H1 (cell line): ENCODE results near the gene BORA.

Experiments
- CBX8 ChIP-seq: fragments of 300-800, 300-1000 bp; sonication (generic); IDR thresholded peaks from 2 replicates; pipeline ENCODE4 v1.7.1; 2016; ENCODE audit warnings: low read depth, low read length, borderline replicate concordance
- CTCF ChIP-seq, 3 experiments: IDR thresholded peaks; 1 replicate in 2 of 3; 2 replicates in 1 of 3; pipeline versions ENCODE4 v1.5.1 to v1.6.1; 2011; ENCODE audit warnings: low read length in 3 of 3, mild to moderate bottlenecking in 3 of 3, inconsistent platforms in 2 of 3, low read depth in 1 of 3, moderate library complexity in 1 of 3; ENCODE audit not compliant: insufficient read depth in 1 of 3; ENCODE audit errors: control extremely low read depth in 1 of 3
- EP300 ChIP-seq, 2 experiments: IDR thresholded peaks; 1 replicate in 1 of 2; 2 replicates in 1 of 2; pipeline ENCODE4 v1.6.1; 2011 to 2012; ENCODE audit warnings: low read depth in 2 of 2, low read length in 2 of 2, mild to moderate bottlenecking in 2 of 2, borderline replicate concordance in 1 of 2, inconsistent platforms in 1 of 2, moderate library complexity in 1 of 2
- EZH2 ChIP-seq: fragments of 200-600 bp; sonication (generic); IDR thresholded peaks from 2 replicates; pipeline ENCODE4 v1.7.1; 2012; ENCODE audit warnings: low read depth, mild to moderate bottlenecking, moderate library complexity, low read length, inconsistent platforms; ENCODE audit not compliant: severe bottlenecking
- NRF1 ChIP-seq: IDR thresholded peaks from 2 replicates; pipeline ENCODE4 v1.6.1; 2011; ENCODE audit warnings: mild to moderate bottlenecking, low read depth, low read length, improper control_type of control experiment
- POLR2A ChIP-seq, 2 experiments: IDR thresholded peaks; 1 replicate in 1 of 2; 2 replicates in 1 of 2; pipeline ENCODE4 v1.6.1; 2011; ENCODE audit warnings: low read depth in 2 of 2, low read length in 2 of 2, mild to moderate bottlenecking in 2 of 2; ENCODE audit errors: control extremely low read depth in 1 of 2
- SAP30 ChIP-seq: fragments of 300-600 bp; sonication (generic); IDR thresholded peaks from 2 replicates; pipeline ENCODE4 v1.7.1; 2012; ENCODE audit warnings: low read length, moderate library complexity, mild to moderate bottlenecking, inconsistent platforms; ENCODE audit not compliant: insufficient read depth, insufficient replicate concordance
- SP2 ChIP-seq: IDR thresholded peaks from 2 replicates; pipeline ENCODE4 v1.6.1; 2012; ENCODE audit warnings: mild to moderate bottlenecking, low read length, inconsistent platforms
- SRF ChIP-seq: IDR thresholded peaks from 2 replicates; pipeline ENCODE4 v1.6.1; 2011; ENCODE audit warnings: mild to moderate bottlenecking, low read depth, low read length, moderate library complexity
- USF2 ChIP-seq: IDR thresholded peaks from 2 replicates; pipeline ENCODE4 v1.6.1; 2011; ENCODE audit warnings: low read length, improper control_type of control experiment
- ZNF274 ChIP-seq: IDR thresholded peaks from 2 replicates; pipeline ENCODE4 v1.7.0; 2012; ENCODE audit warnings: low read length, borderline replicate concordance; ENCODE audit errors: extremely low read depth

DNA sequence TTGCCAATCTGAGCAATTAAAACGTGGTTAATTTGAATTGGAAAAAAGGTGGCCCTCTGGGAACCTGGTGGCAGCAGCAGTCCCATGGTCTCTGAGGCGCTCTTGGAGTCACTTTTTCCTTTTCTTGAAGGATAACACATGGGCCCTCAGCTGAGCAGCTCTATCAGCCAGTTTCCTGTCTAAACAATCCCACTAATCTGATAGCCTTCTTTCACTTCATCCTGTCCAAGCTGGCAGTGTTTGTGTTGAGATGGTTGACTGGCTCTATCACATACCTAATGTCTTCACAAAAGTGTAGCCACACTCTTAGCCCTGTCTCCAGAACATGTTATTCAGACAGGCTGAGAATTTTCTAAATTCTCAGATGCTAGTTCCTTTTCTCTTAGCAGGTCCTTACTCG, 10.9 kb upstream of the BORA start:
- TF ChIP-seq EP300 (IDR thresholded peaks at IDR 0.05; ENCODE audit: borderline replicate concordance in 1 of 2, low read depth in 2 of 2, low read length in 2 of 2) (no peak), POLR2A (IDR thresholded peaks at IDR 0.05; ENCODE audit: control extremely low read depth in 1 of 2, low read depth in 2 of 2, low read length in 2 of 2) (no peak), EZH2 (no peak), SP2 (no peak), ZNF274 (no peak), CTCF (IDR thresholded peaks at IDR 0.05; ENCODE audit: control extremely low read depth in 1 of 3, insufficient read depth in 1 of 3, low read depth in 1 of 3, low read length in 3 of 3) (no peak), SRF (no peak), USF2 (no peak), CBX8 (no peak), NRF1 (no peak), SAP30 (no peak)
